EL (cell line): Measurements from ENCODE around the gene NME7.
A peak's percentile ranks its signal among the peaks of the same experiment; 100 is the strongest.
"Not testable (repeated sequence)": the region's sequence is repeated elsewhere in the genome, so short reads cannot be mapped to it uniquely, and the experiment has no call there.

Experiments used
- DNase-seq: peaks from one replicate; pipeline ENCODE4 v3.0.0-alpha.2; 2016

Gene NME7

DNA sequence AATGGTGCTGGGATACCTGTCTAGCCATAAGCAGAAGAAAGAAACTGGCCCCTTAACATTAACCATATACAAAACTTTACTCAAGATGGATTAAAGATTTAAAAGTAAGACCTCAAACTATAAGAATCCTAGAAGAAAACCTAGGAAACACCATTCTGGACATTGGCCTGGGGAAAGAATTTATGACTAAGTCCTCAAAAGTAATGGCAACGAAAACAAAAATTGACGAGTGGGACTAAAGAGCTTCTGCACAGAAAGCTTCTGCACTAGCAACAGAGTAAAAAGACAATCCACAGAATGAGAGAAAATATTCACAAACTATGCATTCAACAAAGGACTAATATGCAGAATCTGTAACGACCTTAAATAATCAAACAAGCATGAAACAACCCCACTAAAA is 66.7 kb downstream of the NME7 start:
- DNase-seq = peak; percentile 13

DNA sequence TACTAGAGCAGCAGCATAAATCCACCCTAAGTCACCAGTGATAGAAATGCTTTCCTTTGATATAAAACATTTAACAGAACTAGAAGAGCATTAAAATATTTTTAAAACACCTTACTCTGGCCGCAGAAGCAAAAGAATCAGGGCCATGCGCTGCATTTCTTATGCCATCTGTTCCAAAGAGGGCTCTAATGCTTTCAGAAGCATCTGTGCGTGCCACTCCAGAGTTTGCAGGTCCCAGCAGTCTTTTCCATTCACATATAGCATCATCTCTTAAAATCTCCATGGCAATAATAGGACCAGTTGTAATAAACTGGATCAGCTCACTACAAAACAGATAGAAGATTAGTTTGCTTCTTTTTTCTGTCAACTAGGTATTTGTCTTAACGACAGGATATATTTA is 69.2 kb downstream of the NME7 start:
- no peak for DNase-seq

GRCh38 chr1:169295846-169296245 is 71.8 kb downstream of the NME7 start:
- DNase-seq = no peak

GRCh38 chr1:169295425-169295824 is 72.2 kb downstream of the NME7 start:
- DNase-seq = no peak

GRCh38 chr1:169289016-169289415 is 78.6 kb downstream of the NME7 start:
- no peak for DNase-seq

- DNase-seq = peak; percentile 79
Measured at GRCh38 chr1:169288011-169288414, 79.6 kb downstream of the NME7 start.

- no peak for DNase-seq
Measured at GRCh38 chr1:169287280-169287679, 80.3 kb downstream of the NME7 start.

- DNase-seq = not testable (repeated sequence)
Measured at GRCh38 chr1:169281562-169281961, 86.0 kb downstream of the NME7 start.

DNA sequence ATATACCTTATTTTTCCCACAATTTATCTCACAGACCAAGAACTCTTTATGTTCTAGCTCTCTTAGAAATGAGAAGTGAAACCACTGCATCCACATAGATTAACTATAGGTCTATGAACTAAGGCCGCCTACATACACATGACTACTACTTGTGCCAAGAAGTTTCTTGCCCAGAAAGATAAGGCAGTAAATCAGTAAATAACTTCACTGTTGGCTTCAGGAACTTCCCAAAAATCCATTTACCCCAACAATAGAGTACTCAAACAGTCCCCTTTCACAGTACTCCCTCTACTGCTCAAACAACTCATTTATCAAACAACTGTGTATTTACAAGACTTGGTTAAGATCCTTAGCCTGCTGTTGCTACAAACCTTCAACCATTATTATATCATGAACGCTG is 96.5 kb downstream of the NME7 start:
- no peak for DNase-seq

- DNase-seq = no peak
Measured at GRCh38 chr1:169266133-169266532, 101.5 kb downstream of the NME7 start.

GRCh38 chr1:169263059-169263458 is 104.5 kb downstream of the NME7 start:
- DNase-seq = no peak

DNA sequence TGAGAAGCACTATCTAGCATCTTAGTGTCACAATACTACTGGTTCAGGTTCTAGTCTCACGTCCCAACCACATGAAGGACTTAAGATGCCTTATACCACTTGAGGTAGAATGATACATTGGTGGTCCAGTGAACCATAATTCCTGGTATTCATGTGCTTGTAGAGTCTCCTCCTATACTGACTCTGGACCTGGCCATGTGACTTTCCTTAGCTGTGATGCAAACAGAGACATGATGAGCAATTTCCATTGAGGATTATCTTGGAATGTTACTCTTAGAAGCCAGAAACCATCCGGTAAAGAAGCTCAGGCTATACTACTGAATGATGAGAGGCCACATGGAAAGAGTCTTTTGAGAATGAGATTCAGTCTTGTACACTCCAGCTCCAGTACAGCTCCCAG is 105.7 kb downstream of the NME7 start:
- no peak for DNase-seq

DNA sequence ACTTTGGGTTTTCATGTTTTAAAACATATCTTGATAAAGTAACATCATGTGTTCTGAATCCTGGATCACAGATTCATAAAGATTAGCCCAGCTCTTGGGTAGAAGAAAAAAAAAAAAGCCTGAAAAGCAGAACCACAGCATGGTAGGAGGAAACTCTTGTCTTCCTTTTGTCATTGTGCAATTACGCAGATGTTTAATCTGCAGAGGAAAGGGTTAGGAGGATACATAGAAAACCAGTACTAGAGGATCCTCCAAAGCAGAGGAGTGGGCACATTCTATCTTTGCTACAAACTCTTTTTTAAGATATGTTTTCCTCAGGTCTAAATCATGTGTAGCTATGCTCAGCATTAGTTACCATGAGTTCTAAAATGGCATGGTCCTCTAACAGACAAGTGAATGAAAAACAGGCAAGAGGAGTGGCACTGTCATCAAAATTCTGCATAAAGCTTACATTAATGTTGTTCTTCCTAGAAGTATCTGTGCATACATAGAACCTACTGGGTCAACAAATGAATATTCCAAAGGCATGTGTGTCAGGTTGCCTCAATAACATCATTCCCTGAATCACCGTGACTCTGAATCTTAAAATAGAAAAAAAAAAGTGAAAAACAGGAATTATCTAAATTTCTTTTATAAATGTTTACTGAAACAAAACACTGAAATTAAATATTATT is 107.0 kb downstream of the NME7 start:
- DNase-seq = no peak

- no peak for DNase-seq
Measured at GRCh38 chr1:169259816-169260215, 107.8 kb downstream of the NME7 start.

DNA sequence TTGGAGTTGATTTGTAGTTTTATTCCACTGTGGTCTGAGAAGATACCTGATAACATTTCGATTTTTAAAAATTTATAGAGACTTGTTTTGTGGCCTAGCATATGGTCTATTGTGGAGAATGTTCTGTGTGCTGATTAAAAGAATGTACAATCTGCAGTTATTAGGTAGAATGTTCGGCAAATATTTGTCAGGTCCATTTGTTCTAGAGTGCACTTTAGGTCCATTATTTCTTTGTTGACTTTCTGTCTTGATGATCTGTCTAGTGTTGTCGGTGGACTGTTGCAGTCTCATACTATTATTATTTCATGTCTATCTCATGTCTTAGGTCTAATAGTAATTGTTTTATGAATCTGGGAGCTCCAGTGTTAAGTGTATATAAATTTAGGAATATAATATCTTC is 116.8 kb downstream of the NME7 start:
- no peak for DNase-seq

GRCh38 chr1:169250022-169250421 is 117.6 kb downstream of the NME7 start:
- peak; percentile 53 for DNase-seq

- no peak for DNase-seq
Measured at GRCh38 chr1:169249611-169250010, 118.0 kb downstream of the NME7 start.

DNA sequence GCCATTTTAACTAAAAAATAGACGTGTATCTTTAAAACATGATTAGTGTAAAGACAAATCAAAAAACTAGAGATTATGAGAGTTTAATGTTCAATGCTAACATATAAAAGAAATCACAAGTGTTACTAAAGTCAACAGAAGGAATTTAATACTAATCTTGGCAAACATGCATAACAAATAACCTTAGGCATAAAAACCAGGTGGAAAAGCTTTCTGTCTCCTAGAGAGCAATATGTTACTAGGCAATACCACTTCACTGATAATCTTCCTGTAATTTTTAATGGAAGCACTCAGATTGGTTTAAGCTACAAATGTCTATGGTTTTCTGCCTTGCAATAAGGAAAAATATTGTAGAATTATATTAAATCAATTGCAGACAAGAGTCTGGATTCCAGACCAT is 121.9 kb downstream of the NME7 start:
- DNase-seq = no peak

DNA sequence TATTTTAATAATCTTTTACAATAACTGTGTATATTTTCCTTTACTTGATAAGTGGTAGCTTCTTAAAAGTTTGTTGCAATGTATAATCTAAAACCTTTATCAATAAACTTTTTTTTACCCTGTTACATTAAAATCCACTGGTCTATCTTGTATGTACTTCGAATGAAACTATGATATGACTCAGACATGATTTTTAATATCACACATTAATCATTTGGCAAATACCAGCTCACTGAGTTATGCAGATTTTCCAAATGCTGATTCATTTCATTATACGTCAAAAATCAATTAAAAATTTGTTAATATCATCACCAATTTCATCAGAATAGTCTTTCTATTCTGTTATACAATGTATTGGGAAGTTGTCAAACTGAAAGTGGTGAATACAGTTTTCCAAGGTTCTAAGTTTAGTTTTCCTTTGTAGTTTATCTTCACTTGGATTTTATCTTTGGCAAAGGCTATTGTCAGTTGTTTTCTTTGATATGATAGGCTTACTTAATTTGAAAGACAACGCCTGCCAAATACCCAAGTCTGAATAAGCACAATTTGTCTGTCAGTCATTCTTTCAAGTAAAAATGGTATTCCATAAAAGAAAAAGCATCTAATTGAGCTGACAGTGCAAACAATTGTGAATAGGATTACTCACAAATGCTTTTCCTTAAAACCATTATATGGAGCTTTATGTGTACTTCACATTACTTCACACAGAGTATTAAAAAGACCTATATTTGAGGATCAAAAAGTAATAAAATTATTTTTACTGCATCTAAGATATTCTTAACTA is 127.0 kb downstream of the NME7 start:
- DNase-seq = peak; percentile 21

DNA sequence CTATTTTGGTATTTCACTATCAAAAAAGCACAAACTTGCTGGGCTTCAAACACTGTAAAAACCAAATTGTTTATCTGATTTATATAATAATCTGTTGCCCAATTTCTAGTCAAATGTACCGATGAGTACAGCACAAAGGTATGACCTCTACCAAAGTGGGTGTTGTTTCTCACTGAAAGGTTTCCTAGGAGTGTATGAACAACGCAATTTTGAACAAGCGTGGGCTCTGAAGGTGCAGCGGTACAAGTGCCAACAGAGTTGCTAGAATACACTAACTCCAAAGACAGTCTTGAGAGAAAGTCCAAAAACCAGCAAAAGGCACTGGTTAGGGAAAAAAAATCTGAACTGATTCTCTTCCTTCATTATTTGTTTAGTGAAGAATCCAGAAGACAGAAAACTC is 130.7 kb downstream of the NME7 start:
- no peak for DNase-seq

- DNase-seq = no peak
Measured at GRCh38 chr1:169236143-169236542, 131.5 kb downstream of the NME7 start.

GRCh38 chr1:169235568-169235967 is 132.0 kb downstream of the NME7 start:
- DNase-seq = no peak

DNA sequence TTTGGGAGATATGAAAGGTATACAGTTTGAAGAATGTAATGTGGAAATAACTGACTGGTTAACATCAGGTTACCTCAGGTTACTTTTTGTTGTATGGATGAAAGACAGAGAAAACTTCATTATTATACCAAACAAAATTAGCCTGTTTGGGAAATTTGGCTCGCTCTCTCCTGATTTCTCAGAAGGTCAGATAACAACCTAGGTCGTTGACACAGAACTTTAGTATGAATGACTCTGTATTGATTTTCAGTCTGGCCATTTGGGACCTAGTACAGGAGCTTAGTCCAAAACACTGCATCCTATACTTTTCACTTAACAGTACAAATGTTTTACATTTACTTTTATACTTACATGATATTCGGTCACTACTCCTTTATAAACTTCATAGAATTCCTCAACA is 132.8 kb downstream of the NME7 start:
- DNase-seq = no peak

GRCh38 chr1:169217636-169218035 is 150.0 kb downstream of the NME7 start:
- no peak for DNase-seq

DNA sequence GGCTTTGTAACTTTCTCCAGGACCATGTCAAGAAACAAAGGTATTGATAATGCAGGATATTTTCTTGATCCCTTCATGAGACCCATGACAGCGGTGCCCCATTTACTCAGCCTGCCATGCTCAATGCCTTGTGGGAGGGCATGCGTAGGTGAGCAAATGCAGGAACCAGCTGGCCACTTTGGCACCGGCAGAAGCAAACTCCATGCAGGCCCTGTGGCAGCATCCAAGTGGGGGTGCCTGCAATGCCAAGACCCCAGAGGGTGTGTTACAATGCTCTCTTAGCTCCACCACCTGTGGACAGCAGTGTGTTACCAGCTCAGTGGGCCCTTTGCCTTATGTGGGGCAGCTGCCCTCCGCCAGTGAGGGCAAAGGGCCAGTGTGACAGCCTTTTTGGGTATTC is 153.0 kb downstream of the NME7 start:
- no peak for DNase-seq
